Epithelial cell of proximal tubule (primary cell): ENCODE data around the gene WDR82. TPM values are rescaled to one million over a fixed set of nuclear protein-coding genes. Genes with fewer than 3 reads are reported as not detected.

Experiments
- DNase-seq: peaks from one replicate; pipeline ENCODE4 v3.0.0-alpha.2; 2011; ENCODE audit warnings: low read depth
- H3K4me3 ChIP-seq: 2 replicates; pipeline ENCODE4 v1.5.1; 2011; ENCODE audit warnings: low read depth, mild to moderate bottlenecking, low read length
- CTCF ChIP-seq: conservative IDR thresholded peaks from 2 replicates; pipeline ENCODE4 v1.5.1; 2012; ENCODE audit warnings: low read depth, mild to moderate bottlenecking, low read length
- total RNA-seq: library from RNA; depleted of rRNA; stranded (reverse); fragments of >200 nt; gene quantifications from 2 replicates; pipeline ENCODE4 v1.2.3, GENCODE V29; 2015

WDR82 gene
- total RNA-seq, 1 donor from 2014 or later = 38.4 TPM

GRCh38 chr3:52205727-52206372, 72.6 kb downstream of the WDR82 start:
- no peak for DNase-seq
- H3K4me3 ChIP-seq = no peak overlapping the region
- no peak for TF ChIP-seq CTCF

Other genes starting within 250 kb of the WDR82 start
- 23.7 and 25.9 TPM in 2 replicates for gene DUSP7, start 222.1 kb downstream of the WDR82 start, total RNA-seq
- gene POC1A, start 124.2 kb downstream of the WDR82 start, total RNA-seq = 15.7 and 35.6 TPM in 2 replicates
- gene ALAS1, start 80.5 kb downstream of the WDR82 start, total RNA-seq = 56.3 and 71.5 TPM in 2 replicates
- gene TLR9, start 53.0 kb downstream of the WDR82 start, total RNA-seq = not detected in 2 replicates
- gene TWF2, start 39.5 kb downstream of the WDR82 start, total RNA-seq = 154 and 189 TPM in 2 replicates
- 6.9 and 8.9 TPM in 2 replicates for gene PPM1M, start 32.9 kb downstream of the WDR82 start, total RNA-seq
- gene GLYCTK, start 9.2 kb upstream of the WDR82 start, total RNA-seq = 11.9 and 17.6 TPM in 2 replicates
- 0.29 and 0.51 TPM in 2 replicates for gene DNAH1, start 37.7 kb upstream of the WDR82 start, total RNA-seq
- 67.8 and 88.7 TPM in 2 replicates for gene BAP1, start 131.4 kb upstream of the WDR82 start, total RNA-seq
- gene PHF7, start 132.0 kb upstream of the WDR82 start, total RNA-seq = 5.8 and 7.3 TPM in 2 replicates
- gene SEMA3G, start 166.5 kb upstream of the WDR82 start, total RNA-seq = 0.43 and 5.1 TPM in 2 replicates
- gene TNNC1, start 175.4 kb upstream of the WDR82 start, total RNA-seq = 0.51 and 0.58 TPM in 2 replicates
- 27.8 and 40.8 TPM in 2 replicates for gene NISCH, start 177.0 kb upstream of the WDR82 start, total RNA-seq
- gene STAB1, start 216.7 kb upstream of the WDR82 start, total RNA-seq = 0.14 and 0.52 TPM in 2 replicates